Ecto neural progenitor cell (in vitro differentiated cells): Measurements from ENCODE around the gene HIF3A.
"Not testable (repeated sequence)": the region's sequence is repeated elsewhere in the genome, so short reads cannot be mapped to it uniquely, and the experiment has no call there.

Experiments used
- DNase-seq: peaks from one replicate; pipeline ENCODE4 v3.0.0-alpha.2; 2018; ENCODE audit warnings: low spot score

HIF3A gene

DNA sequence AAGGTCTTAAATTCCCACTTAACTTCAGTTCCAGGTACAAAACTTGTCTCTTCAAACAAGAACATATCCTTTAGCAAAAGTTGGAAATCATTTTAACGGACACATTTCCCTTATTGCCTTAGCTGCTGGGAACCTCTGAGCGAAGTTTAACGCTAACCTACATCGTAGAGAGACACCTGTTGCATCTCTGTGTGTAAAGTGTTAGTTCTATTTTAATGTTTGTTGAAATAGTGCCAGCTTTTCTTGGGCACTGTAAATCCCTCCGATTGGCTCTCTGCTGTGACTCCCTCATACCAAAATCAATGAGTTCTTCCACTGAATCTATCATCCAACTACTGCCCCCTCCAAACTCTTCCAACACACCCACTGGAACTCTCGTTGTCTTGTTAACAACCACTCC, 2.3 kb upstream of the HIF3A start:
- DNase-seq = no peak

- DNase-seq = no peak
These were observed 1.2 kb upstream of the HIF3A start for GRCh38 chr19:46295401-46296201.

GRCh38 chr19:46296202-46296480, 701 bp upstream of the HIF3A start:
- no peak for DNase-seq

DNA sequence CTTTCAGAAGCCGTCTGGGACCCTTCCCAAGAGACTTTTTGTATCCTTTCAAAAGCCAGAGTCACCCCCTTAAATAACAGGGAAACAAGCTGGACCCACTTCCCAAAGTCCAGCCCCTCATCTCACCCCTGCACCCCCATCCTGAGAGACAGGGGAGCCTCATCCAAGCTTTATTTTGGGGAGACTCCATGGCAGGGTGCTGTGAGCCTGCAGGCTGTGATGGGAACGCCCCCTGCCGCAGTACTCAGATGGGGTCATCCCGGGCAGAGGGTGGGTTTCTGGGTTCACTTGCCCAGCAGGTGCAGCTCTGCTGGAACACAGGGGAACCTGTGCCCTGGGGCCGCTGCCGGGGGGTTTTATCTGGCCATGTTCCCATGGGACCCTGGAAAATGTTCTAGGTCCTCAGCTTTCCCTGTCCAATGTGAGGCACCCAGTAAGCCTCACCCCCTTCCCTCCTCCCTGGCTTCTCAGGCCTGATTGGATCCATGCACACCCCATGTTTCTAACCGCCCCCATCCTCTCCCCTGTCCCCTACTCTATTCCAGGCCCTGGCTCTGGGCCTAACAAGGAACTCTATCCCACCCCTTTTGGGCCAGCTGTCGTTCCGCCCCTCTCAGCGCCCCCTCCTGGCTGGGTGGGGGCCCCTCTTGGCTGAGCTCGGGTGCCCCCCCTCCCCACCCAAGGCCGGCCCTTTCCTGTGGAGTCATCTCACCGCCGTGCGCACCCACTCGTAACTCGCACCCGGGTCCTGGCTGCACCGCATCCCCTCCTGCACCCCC, 1.0 kb downstream of the HIF3A start:
- DNase-seq = no peak

DNA sequence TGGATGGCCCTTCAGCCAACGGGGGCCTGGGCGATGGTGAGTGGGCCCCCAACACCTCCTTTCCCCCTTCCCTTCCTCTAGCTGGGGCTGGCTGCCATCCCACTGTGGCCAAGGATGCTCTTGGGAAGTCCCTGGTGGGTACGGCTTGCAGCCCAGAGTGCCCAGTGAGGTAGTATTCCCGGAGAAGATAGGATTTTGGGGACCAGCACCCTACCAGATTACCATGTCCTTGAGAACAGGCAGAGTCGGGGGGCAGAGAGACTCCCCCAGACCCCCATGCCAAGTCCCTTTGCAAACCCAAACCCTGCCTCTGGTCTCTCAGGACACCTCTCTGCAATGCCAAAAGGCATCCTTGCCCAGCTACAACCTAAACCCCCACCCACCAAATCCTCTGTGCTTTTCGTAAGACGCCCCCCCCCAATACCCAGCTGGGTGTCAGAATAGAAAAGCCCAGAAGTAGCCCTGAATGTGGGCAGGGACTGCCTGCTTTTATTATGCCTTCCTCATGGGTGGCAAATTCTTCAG, 1.7 kb downstream of the HIF3A start:
- DNase-seq = no peak

- no peak for DNase-seq
These were observed 2.2 kb downstream of the HIF3A start for GRCh38 chr19:46299004-46299509.

DNA sequence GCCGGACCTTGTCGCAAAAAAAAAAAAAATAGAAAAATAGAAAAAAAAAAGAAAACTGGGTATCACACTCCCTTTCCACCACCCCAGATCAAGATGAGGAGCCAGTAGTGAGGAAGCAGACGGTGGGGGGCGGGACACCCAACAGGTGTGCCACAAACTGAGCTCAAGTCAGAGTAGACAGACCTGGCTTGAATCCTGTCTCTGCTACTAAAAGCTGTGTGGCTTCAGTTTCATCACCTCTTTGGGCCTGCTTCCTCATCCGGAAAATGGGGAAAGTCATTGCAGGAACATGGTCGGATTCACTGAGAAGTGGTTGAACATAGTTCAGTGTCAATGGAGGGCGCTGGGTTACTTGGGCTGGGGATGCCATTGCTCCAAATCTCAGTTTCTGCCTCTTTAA, 2.9 kb downstream of the HIF3A start:
- no peak for DNase-seq

DNA sequence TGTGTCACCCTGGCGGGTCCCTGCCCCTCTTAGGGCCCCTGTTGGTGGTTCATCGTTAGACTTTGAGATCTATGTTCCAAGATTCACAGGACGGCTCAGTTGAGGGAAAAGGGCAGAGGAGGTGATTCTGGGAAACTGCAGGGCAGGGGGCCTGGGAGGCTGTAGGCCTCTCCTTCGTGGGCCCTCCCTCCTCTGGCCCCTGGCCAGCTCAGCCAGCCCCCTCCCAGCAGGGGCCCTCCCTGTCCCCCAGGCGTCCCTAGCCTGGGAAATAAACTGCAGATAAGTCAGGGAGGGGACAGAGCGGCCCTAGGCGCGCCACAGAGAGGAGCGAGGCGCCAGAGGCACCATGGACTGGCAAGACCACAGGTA, 6.5 kb downstream of the HIF3A start:
- no peak for DNase-seq

GRCh38 chr19:46303691-46304397, 7.0 kb downstream of the HIF3A start:
- DNase-seq = peak; percentile 93

- DNase-seq = no peak
These were observed 9.7 kb downstream of the HIF3A start for GRCh38 chr19:46306501-46306900.

DNA sequence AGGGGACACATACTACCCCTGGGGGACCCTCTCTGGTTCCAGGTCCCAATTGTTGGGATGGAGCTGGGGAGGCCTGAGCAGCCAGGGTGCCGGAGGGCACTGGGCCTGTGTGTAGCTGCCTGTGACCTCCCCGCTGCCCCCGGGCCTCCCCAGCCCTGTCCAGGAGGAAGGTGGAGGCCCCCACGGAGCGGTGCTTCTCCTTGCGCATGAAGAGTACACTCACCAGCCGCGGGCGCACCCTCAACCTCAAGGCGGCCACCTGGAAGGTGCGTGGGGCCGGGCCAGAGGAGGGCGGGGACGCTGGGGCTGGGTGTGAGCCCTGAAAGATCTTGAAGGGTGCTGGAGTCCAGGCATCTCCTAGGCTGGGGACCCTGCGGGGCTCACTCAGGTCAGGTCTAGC, 11.7 kb downstream of the HIF3A start:
- DNase-seq = no peak

- DNase-seq = no peak
These were observed 12.2 kb downstream of the HIF3A start for GRCh38 chr19:46309056-46309455.

DNA sequence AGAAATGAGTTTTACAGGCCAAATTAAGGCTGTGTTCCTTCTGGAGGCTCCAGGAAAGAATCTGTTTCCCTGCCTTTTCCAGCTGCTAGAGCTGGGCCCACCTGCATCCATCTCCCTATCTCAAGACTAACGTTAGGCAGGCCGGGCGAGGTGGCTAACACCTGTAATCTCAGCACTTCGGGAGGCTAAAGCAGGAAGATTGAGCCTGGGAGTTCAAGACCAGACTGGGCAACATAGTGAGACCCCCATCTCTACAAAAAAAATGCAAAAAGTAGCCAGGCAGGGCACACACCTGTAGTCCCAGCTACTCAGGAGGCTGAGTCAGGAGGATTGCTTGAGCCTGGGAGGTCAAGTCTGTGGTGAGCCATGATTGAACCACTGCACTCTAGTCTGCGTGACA, 14.6 kb downstream of the HIF3A start:
- no peak for DNase-seq

DNA sequence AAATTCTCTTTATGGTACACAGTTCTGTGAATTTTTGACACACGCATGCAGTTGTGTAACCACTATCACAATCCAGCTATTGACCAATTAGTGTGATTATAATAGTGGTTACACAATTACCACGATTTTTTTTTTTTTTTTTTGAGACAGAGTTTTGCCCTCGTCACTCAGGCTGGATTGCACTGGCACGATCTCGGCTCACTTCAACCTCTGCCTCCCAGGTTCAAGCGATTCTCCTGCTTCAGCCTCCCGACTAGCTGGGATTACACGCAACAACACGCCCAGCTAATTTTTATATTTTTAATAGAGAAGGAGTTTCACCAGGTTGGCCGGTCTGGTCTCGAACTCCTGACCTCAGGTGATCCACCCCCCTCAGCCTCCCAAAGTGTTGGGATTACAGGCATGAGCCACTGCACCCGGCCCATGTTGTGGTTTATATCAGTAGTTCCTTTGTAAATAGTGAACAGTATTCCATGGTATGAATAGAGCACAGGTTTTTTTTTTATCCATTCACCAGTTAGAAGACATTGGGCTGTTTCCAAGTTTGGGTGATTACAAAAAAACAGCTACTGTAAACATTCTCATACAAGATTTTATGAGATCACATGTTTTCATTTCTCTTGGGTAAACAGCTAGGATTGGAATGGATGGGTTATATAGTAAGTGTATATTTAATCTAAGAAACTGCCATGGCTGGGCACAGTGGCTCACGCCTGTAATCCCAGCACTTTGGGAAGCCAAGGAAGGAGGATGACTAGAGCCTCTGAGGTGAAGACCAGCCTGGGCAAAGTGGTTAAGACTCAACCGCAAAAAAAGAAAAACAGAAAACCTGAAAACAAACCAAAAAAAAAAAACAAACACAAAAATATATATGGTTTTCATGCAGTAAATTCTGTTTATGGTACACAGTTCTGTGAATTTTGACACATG, 17.0 kb downstream of the HIF3A start:
- DNase-seq = not testable (repeated sequence)

DNA sequence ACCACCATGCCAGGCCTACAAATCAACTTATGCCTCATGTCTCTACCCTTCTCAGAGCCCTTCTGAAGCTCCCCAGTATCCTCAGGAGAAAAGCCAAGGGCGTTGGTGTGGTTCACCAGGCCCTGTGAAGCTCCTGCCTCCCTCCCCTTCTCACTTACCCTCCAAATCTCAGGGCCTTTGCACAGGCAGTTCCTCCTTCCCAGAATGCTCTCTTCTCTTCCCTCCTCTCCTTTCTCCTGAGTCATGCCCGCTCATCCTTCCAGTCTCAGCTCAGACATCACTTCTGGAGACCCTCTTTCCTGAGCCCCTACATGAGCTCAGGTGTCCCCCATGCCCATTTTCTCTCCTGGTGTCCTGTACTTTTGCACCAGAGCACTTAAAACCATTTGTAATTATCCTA, 20.5 kb downstream of the HIF3A start:
- no peak for DNase-seq

DNA sequence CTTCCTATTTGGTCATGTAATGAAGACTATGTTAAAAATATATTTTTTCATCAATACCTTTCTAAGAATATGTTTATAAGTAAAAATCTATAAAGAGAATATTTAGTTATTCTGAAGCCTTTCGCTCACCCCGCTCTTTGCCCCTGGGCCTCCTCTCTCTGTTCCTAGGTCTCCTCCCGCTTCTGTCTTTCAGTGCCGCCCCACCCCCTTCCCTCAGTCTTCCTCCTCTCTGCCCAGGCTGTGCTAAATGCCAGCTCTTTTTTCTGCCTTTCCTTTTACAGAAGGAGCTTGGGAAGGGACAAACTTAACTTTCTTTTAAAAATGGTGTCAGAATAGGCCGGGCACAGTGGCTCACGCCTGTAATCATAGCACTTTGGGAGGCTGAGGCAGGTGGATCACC, 22.8 kb downstream of the HIF3A start:
- DNase-seq = no peak

- DNase-seq = no peak
These were observed 23.7 kb downstream of the HIF3A start for GRCh38 chr19:46320559-46320958.

DNA sequence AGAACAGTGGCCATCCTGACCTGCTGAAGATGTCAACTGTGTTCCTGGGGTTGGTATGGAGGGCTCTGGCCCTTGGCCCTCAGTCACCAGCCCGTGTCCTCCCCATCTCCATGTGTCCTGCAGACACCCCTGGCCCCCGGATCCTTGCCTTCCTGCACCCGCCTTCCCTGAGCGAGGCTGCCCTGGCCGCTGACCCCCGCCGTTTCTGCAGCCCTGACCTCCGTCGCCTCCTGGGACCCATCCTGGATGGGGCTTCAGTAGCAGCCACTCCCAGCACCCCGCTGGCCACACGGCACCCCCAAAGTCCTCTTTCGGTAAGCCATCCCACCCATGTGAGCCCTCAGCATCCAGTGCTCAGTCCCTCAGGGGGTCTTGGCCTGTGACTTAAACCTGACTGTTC, 24.8 kb downstream of the HIF3A start:
- DNase-seq = no peak

GRCh38 chr19:46323227-46323626, 26.4 kb downstream of the HIF3A start:
- DNase-seq = not testable (repeated sequence)

- no peak for DNase-seq
These were observed 27.4 kb downstream of the HIF3A start for GRCh38 chr19:46324277-46324676.

GRCh38 chr19:46326608-46327007, 29.8 kb downstream of the HIF3A start:
- no peak for DNase-seq

GRCh38 chr19:46328079-46328478, 31.2 kb downstream of the HIF3A start:
- DNase-seq = no peak
